A673 (cell line): Measurements from ENCODE around the gene FGF18. TPM values are rescaled to one million over a fixed set of nuclear protein-coding genes. Genes with fewer than 3 reads are reported as not detected.

Source experiments
- BruUV-seq: library from RNA; stranded (reverse); fragments of 400-500 nt; replicated peaks from 2 replicates; lab custom pipeline; 2021; lab: Mats Ljungman, UMichigan
- CTCF ChIA-PET: fragments of 300-600 bp; sonication (Branson Sonifier 250); formaldehyde crosslinking; loops from one replicate; lab custom pipeline; 2022; ENCODE audit warnings: antibody characterized with exemption; lab: Charles Lee
- POLR2A ChIA-PET: fragments of 300-600 bp; sonication (Branson Sonifier 250); formaldehyde crosslinking; loops from one replicate; lab custom pipeline; 2022; ENCODE audit warnings: antibody characterized with exemption; ENCODE audit not compliant: low non-redundant PET; lab: Charles Lee
- DNase-seq: peaks from one replicate; pipeline ENCODE4 v3.0.0-alpha.2; 2015; ENCODE audit warnings: low spot score
- H3K27ac ChIP-seq: fragments of 200-600 bp; sonication (generic); 2 replicates; pipeline ENCODE4 v1.5.1; 2016; ENCODE audit warnings: mixed run types, low read depth, mild to moderate bottlenecking, mixed read lengths, antibody characterized with exemption, low read length; ENCODE audit not compliant: poor library complexity, severe bottlenecking
- H3K27me3 ChIP-seq: fragments of 200-600 bp; sonication (generic); replicated peaks from 2 replicates; pipeline ENCODE4 v1.6.1; 2017; ENCODE audit warnings: mixed run types, low read depth, mild to moderate bottlenecking, mixed read lengths, antibody characterized with exemption, low read length; ENCODE audit not compliant: insufficient read depth, poor library complexity
- H3K36me3 ChIP-seq: fragments of 200-600 bp; sonication (generic); 2 replicates; pipeline ENCODE4 v1.6.1; 2016; ENCODE audit warnings: mixed run types, mild to moderate bottlenecking, mixed read lengths, antibody characterized with exemption, low read length; ENCODE audit not compliant: insufficient read depth, poor library complexity, severe bottlenecking
- H3K4me1 ChIP-seq: fragments of 200-600 bp; sonication (generic); 2 replicates; pipeline ENCODE4 v1.6.1; 2017; ENCODE audit warnings: mixed run types, mild to moderate bottlenecking, mixed read lengths, antibody characterized with exemption, low read length; ENCODE audit not compliant: insufficient read depth, poor library complexity, severe bottlenecking
- H3K4me3 ChIP-seq: fragments of 200-600 bp; sonication (generic); 2 replicates; pipeline ENCODE4 v1.5.1; 2016; ENCODE audit warnings: low read depth, mixed run types, mild to moderate bottlenecking, mixed read lengths, low read length; ENCODE audit not compliant: poor library complexity, severe bottlenecking
- H3K9me3 ChIP-seq: fragments of 200-600 bp; sonication (generic); 2 replicates; pipeline ENCODE4 v1.6.1; 2016; ENCODE audit warnings: mixed run types, low read depth, mild to moderate bottlenecking, mixed read lengths, antibody characterized with exemption, low read length; ENCODE audit not compliant: poor library complexity, severe bottlenecking
- CTCF ChIP-seq: fragments of 300-800, 200-600 bp; sonication (generic); conservative IDR thresholded peaks from 2 replicates; pipeline ENCODE4 v1.5.1; 2017; ENCODE audit warnings: low read depth, mild to moderate bottlenecking, antibody characterized with exemption, low read length, moderate library complexity, mixed read lengths
- EZH2 ChIP-seq: fragments of 200-600 bp; sonication (generic); IDR thresholded peaks from 2 replicates; pipeline ENCODE4 v1.6.1; 2017; ENCODE audit warnings: borderline replicate concordance, low read depth, mild to moderate bottlenecking, mixed read lengths, antibody characterized with exemption, low read length; ENCODE audit not compliant: poor library complexity, severe bottlenecking
- intact Hi-C: fragments of 100-400 bp; cut with micrococcal nuclease; formaldehyde crosslinking; loops from one replicate; pipeline ENCODE4 v1.10.0; 2022; ENCODE audit not compliant: unreplicated experiment
- total RNA-seq: library from RNA; stranded (reverse); gene quantifications from 2 replicates; pipeline ENCODE4 v1.2.3, GENCODE V29; 2021

The FGF18 gene
- total RNA-seq, 1 experiment from 2014 or later: 1.3 TPM

- no peaks in the 10 kb centered on the region for H3K9me3 ChIP-seq
- DNase-seq: no peak
- no peaks in the 10 kb centered on the region for H3K36me3 ChIP-seq
- TF ChIP-seq CTCF: no peak
- TF ChIP-seq EZH2: no peak
- ChIA-PET POLR2A (no interaction called here), CTCF (no interaction called here)
- no TSS peak for BruUV-seq
- H3K4me1 ChIP-seq: no peaks in the 10 kb centered on the region
- no peak overlapping the region for H3K27ac ChIP-seq
- H3K4me3 ChIP-seq: no peak overlapping the region
- no peaks in the 10 kb centered on the region for H3K27me3 ChIP-seq
- intact Hi-C loops: no loop called here
Observed at GRCh38 chr5:171453988-171454387, 34.5 kb downstream of the FGF18 start.

GRCh38 chr5:171454549-171454948 lies 35.1 kb downstream of the FGF18 start:
- Histone ChIP-seq H3K27me3 (no peaks in the 10 kb centered on the region), H3K9me3 (no peaks in the 10 kb centered on the region), H3K4me1 (no peaks in the 10 kb centered on the region), H3K36me3 (no peaks in the 10 kb centered on the region), H3K27ac (no peak overlapping the region), H3K4me3 (no peak overlapping the region)
- no peak for TF ChIP-seq CTCF
- DNase-seq: no peak
- ChIA-PET POLR2A (no interaction called here), CTCF (no interaction called here)
- intact Hi-C loops: no loop called here
- BruUV-seq: no TSS peak

GRCh38 chr5:171455522-171455921 lies 36.1 kb downstream of the FGF18 start:
- TF ChIP-seq EZH2: no peak
- CTCF ChIA-PET: no interaction called here

GRCh38 chr5:171457208-171457981 lies 37.9 kb downstream of the FGF18 start:
- no TSS peak for BruUV-seq
- Histone ChIP-seq H3K4me3 (no peak overlapping the region), H3K4me1 (no peaks in the 10 kb centered on the region), H3K27me3 (no peaks in the 10 kb centered on the region), H3K27ac (no peak overlapping the region), H3K9me3 (no peaks in the 10 kb centered on the region), H3K36me3 (no peaks in the 10 kb centered on the region)
- DNase-seq: no peak
- ChIA-PET POLR2A (no interaction called here), CTCF (no interaction called here)
- intact Hi-C loops: no loop called here
- no peak for TF ChIP-seq CTCF
- TF ChIP-seq EZH2: no peak

More at GRCh38 chr5:171455522-171455921, 36.1 kb downstream of the FGF18 start:
- POLR2A ChIA-PET: no interaction called here
- no peaks in the 10 kb centered on the region for H3K27me3 ChIP-seq
- no peak overlapping the region for H3K4me3 ChIP-seq
- H3K36me3 ChIP-seq: no peaks in the 10 kb centered on the region
- H3K9me3 ChIP-seq: no peaks in the 10 kb centered on the region
- intact Hi-C loops: no loop called here
- DNase-seq: no peak
- BruUV-seq: no TSS peak
- H3K27ac ChIP-seq: no peak overlapping the region
- H3K4me1 ChIP-seq: no peaks in the 10 kb centered on the region
